Stimulated activated naive CD4-positive, alpha-beta T cell (primary cell): ENCODE results near the gene GINS1.
"Not testable (repeated sequence)": the region's sequence is repeated elsewhere in the genome, so short reads cannot be mapped to it uniquely, and the experiment has no call there.

ENCODE experiments used
- DNase-seq, 6 experiments: peaks; one replicate each; lab custom pipeline; 2025; lab: John Stamatoyannopoulos, UW

Gene GINS1

GRCh38 chr20:25389858-25390537 is 17.5 kb upstream of the GINS1 start:
- DNase-seq: peak in 2 of 6 experiments; percentile 17 to 59

GRCh38 chr20:25390538-25391528 is 16.6 kb upstream of the GINS1 start, which contains the start of gene ABHD12:
Gene ABHD12, minus strand, starts transcription at chr20:25390835. Its CDS starts 132 bp downstream, at chr20:25390703.
- DNase-seq: peak; percentile 88 to 92 (median 90)

- no peak for DNase-seq
Observed at GRCh38 chr20:25394276-25394675, 13.2 kb upstream of the GINS1 start.

GRCh38 chr20:25394996-25395395 is 12.5 kb upstream of the GINS1 start:
- no peak for DNase-seq

GRCh38 chr20:25397096-25397495 is 10.4 kb upstream of the GINS1 start:
- DNase-seq: no peak

DNA sequence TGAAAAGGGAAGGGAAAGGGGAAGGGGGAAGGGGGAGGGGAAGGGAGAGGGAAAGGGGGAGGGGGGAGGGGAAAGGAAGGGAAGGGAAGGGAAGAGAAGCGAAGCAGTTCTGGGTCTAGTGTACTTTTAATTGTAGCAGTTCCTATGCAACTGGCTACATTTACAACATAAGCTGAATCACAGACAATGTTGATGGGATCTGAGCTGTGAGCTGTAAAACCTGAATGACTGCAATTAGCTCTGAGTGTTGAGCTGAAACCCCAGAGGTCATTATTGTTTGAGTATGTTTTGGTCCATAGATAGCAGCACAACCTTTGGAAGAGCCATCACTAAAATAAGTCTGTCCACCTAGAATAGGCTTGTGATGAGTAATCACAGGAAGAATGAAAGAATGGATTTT is 9.7 kb upstream of the GINS1 start:
- no peak for DNase-seq

- no peak for DNase-seq
Observed at GRCh38 chr20:25398376-25399036, 9.0 kb upstream of the GINS1 start.

GRCh38 chr20:25399037-25399430 is 8.4 kb upstream of the GINS1 start:
- DNase-seq: peak in 3 of 6 experiments; percentile 1 to 32 (median 27)

DNA sequence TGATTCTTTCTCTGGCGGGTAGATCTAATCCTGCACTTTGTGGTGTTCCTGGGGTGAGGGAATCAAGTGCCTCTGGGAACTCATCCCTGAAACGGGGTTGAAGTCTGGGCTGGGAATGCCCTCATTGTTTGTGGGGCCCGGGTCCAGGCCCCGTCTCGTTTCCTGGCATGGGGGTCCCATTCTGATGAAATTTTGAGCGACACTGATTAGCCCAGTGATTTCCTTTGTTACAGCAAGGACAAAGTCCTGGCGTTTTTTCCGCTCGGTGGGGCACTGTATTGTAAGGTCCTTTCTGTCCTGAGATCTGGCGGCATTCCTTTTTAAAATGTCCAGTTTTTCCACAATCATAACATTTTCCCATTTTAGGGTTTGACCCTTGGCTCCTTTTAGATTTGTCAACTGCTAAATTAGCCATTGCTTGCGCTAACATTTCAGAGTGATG is 7.2 kb upstream of the GINS1 start:
- DNase-seq: not testable (repeated sequence)

GRCh38 chr20:25402583-25402982 is 4.9 kb upstream of the GINS1 start:
- no peak for DNase-seq

- no peak for DNase-seq
Observed at GRCh38 chr20:25408170-25408547, 686 bp downstream of the GINS1 start.

GRCh38 chr20:25408890-25409289 is 1.4 kb downstream of the GINS1 start:
- no peak for DNase-seq

- no peak for DNase-seq
Observed at GRCh38 chr20:25418776-25419175, 11.3 kb downstream of the GINS1 start.

DNA sequence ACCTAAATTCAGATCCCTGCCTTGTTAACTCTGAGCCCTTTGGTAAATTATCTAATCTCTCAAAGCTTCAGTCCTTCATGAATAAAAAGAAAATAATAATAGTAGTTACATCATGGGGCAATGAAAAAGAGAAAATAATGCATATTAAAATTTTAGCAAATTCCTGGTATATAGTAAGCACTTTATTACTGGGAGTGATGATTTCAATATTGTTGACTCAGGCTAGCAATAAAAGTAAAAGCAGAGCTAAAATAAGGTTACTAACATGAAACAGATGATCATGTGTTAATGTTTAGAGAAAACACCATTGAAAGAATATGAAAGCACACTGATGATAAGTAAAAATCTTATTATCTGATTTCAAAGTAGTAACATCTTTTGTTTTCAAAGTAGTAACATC is 13.6 kb downstream of the GINS1 start:
- no peak for DNase-seq

DNA sequence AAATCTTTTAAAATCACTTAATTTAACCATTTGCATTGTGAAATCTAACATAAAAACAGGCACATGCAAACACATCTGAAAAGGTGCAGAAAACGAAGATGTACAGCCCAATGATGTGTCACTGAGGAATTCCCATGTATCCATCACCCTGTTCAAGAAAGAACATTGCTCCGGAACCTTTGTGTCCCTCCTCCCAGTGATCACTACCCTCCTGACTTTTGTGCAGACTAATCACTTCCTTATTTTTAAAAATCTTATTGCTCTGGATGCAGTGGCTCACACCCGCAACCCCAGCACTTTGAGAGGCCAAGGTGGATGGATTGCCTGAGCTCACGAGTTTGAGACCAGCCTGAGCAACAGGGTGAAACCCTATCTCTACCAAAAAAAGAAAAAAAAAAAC is 14.6 kb downstream of the GINS1 start:
- DNase-seq: no peak

DNA sequence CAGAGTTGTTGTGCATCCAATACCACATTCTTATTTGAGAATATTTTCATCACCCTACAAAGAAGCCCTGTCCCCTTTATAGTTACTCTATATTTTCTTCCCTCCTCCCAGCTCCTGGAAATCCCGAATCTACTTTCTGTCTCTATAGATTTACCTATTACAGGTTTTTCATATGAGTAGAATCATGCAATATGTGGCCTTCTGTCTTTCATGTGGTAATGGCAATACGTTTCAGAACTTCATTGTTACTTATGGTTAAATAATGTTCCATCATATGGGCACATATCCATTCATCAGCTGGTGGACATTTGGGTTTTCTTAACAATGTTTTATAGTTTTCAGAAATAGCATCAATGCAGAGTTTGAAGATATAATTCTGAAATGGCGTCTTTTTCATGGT is 17.1 kb downstream of the GINS1 start:
- no peak for DNase-seq

- no peak for DNase-seq
Observed at GRCh38 chr20:25437153-25437581, 29.7 kb downstream of the GINS1 start.

GRCh38 chr20:25439328-25439727 is 31.9 kb downstream of the GINS1 start:
- no peak for DNase-seq

- DNase-seq: no peak
Observed at GRCh38 chr20:25444556-25444955, 37.1 kb downstream of the GINS1 start.

DNA sequence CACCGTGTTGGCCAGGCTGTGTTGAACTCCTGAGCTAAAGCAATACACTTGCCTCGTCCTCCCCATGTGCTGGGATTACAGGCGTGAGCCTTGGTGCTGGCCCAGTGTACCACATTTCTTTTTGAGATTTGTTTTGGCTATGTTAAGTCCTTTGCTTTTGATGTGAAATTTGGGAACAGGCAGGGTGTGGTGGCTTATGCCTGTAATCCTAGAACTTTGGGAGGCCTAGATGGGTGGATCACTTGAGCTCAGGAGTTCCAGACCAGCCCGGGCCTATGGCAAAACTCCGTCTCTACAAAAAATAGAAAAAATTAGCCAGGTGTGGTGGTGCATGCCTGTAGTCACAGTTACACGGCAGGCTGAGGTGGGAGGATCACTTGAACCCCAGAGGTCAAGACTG is 40.2 kb downstream of the GINS1 start:
- DNase-seq: no peak

GRCh38 chr20:25452333-25452732 is 44.9 kb downstream of the GINS1 start:
- no peak for DNase-seq

DNA sequence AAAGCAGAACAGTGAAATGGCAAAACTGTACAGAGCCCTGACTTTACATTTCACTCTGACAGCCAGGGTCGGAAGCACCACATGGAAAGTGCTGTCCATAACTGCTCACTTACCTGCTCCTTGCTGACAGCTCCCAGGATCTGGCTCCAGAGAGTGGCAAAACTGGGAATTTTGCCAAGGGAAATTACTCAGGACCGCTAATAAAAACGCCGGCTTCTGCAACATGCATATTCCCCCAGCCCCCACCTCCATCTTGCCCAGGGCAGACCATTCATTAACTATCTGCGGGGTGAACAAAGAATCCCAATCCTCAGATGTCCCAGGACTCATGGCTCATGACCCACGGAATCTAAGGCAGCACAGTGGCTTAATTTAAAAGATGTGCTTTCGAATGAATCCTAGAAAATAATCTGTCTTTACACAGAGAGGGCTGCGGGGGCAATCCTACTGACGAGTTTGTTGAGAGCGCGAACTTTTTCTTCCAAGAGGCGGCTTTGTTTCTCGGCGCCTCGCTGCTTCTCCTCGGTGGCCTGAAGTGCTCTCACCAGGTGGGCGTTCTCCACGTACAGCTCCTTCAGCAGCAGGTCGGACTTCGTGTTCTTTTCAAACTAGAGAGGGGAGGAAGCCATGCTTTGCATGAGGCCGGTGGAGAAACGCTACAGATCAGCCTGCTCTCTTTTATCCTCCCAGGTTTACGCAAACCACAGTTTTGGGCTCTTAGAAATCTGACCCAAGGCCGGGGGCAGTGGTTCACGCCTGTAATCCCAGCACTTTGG is 45.8 kb downstream of the GINS1 start:
- no peak for DNase-seq
